NK-92 (cell line): ENCODE measurements around the gene UBE2L3.
"Not testable (repeated sequence)": the region's sequence is repeated elsewhere in the genome, so short reads cannot be mapped to it uniquely, and the experiment has no call there.

Experiments
- DNase-seq: peaks from one replicate; lab custom pipeline; 2025; ENCODE audit not compliant: unreplicated experiment; lab: John Stamatoyannopoulos, UW

UBE2L3 gene

DNA sequence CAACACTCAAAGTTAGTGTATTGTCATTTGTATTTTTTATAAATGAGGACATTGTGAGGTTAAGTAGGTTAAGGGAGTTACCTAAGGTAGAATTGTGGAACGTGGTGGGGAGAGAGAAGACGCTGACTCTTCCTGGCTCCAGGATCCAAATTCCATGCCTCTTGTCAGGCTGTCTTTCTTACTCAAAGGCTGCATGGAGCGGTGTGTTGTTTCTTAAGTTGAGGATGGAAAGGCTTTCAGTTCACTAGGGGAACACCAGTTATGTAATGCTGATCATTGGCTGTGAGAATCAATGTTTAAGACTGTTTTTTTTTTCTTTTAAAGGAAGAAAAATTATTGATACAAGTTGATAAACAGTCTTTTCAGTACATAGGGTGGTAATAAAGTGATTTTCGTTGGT is 2.9 kb downstream of the UBE2L3 start:
- DNase-seq: no peak

DNA sequence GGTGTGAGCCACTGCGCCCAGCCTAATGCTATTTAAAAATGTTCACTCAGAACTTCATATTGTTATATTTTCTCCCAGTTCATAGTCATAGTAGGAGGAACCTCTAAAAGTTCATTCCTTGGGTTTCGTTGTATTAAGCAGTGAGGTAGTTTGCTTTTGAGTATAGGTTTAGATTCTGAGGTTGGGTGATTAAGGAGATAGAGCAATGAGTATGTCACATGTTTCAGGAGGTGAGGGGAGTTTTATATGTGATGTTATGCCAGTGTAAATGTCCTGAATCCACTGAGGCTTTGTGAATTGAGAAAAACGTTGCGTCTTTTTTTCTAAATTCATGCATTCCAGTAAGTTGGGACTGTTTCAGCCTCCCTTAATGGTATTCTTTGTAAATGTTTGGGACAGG is 4.2 kb downstream of the UBE2L3 start:
- no peak for DNase-seq

DNA sequence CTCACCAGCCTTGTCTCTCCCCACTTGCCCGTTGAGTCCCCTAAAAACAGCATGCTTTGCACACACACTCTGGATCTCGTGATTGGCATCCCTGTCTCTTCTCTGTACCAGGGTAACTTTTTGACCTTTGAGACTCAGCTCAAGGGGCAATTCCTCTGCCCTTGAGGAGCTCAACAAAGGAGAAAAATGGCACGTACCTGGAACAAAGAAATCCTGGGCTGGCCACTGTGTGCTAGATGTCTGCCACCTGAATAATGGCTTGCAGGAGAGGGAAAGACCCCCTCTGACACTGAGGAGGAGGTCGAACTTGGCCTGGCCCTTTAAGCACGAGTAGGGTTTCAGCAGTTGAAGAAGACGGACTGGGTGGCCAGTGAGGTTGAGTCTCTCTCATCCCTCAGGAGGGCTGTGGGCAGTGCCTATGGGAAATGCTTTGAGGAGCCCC is 5.8 kb downstream of the UBE2L3 start:
- no peak for DNase-seq

DNA sequence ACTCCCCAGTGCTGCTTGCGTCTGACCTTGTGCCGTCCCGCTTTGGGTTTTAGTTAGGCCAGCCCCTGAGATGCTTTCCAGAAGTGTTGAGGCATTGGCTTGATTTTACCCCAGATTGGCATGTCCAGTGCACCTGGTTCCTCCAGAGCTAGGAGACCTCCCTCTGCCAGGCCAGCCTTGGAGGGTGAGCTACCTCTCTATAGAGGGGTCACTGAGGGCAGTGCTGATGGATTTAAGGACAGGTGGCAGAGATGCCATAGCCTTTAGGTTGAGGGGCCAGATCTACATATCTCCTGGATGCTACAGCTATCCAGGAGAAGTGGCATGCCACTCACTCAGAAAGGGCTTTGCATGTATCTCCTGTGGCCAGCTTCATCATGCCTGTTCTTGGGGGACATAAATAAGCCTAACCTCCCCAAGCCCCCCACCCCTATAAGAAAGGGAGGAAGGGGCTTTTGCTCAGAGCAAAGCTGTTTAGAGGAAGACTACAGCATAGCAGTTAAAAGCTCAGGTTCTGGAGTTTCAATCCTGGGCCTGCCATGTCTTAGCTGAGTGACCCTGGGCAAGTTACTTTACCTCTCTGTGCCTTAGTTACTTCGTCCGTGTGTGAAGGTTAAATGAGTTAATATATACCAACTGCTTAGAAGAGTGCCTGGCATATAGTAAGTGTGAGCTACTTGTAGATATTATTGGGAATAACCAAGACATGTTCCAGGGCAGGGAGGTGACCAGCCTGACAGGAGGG is 6.4 kb downstream of the UBE2L3 start:
- DNase-seq: no peak

DNA sequence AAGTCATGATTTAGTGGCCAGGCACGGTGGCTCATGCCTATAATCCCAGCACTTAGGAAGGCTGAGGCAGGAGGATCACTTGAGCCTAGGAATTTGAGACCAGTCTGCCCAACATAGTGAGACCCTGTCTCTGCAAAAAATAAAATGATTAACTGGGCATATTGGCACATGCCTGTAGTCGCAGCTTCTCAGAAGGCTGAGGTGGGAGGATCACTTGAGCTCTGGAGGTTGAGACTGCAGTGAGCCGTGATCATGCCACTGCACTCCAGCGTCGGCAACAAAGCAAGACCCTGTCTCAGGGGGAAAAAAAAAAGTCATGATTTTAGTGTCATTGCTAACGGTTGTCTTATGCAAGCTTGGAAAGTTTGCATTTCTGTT is 11.9 kb downstream of the UBE2L3 start:
- no peak for DNase-seq

DNA sequence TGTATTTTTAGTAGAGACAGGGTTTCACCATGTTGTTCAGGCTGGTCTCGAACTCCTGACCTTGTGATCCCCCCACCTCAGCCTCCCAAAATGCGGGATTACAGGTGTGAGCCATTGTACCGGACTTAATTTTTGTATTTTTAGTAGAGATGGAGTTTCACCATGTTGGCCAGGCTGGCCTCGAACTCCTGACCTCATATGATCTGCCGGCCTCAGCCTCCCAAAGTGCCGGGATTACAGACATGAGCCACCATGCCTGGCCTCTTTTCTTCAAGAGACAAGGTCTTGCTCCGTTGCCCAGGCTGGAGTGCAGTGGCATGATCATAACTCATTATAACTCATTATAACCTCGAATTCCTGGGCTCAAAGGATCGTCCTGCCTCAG is 13.1 kb downstream of the UBE2L3 start:
- DNase-seq: not testable (repeated sequence)

DNA sequence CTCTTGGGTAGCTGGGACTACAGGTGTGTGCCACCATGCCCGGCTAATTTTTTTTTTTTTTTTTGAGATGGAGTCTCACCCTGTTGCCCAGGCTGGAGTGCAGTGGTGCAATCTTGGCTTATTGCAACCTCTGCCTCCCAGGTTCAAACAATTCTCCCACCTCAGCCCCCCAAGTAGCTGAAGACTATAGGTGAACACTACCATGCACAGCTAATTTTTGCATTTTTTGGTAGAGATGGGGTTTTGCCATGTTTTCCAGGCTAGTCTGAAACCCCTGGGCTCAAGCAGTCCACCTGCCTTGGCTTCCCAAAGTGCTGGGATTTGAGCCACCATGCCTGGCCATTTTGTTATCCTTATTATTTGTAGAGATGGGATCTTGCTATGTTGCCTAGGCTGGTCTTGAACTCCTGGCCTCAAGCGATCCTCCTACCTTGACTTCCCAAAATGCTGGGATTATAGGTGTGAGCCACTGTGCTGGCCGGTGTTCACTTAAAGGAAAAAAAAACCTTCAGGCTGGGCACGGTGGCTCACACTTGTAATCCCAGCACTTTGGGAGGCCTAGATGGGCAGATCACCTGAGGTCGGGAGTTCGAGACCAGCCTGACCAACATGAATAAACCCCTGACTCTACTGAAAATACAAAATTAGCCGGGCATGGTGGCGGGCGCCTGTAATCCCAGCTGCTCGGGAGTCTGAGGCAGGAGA is 13.6 kb downstream of the UBE2L3 start:
- not testable (repeated sequence) for DNase-seq

DNA sequence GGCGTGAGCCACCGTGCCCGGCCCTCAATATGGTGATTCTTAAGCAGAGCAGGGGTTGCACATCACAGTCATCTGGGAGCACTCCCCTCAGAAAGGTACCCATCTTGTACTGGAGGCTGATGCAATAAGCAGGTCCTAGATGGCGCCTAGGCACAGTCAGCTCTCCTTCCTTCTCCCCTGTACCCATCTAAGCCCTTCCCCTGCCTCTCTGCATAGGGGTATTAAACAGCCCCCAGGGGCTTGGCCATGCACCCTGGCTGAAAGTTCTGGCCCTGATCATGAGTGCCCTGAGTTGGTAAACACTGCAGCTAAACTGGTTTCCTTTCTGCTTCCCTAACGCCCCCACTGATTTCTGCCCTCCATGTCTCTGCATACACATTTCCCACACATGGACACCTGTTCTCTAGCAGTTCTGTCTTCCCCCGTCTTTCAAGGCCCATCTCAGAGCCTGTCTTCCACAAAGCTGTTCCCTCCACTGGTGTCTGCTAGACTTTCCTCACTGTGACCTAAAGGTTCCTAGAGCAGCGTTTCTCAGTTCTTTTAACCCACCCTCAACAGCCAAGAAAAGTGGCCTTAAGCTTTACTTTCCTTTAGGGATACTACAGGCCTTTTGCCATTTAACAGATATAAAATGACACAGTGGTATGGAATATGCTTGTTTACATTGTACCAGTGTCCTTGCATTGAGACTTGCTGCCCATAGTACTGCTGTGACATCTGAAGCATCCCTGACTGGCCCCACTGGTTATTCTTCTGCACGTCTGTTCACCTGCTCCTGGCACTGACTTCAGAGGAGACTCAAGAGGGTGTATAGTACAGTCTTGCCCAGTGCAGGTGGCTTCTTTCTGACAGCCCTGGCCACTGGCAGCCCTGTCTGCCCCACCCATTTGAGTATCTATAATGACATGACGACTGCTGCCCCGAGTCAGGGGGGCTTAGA is 15.6 kb downstream of the UBE2L3 start:
- DNase-seq: no peak

DNA sequence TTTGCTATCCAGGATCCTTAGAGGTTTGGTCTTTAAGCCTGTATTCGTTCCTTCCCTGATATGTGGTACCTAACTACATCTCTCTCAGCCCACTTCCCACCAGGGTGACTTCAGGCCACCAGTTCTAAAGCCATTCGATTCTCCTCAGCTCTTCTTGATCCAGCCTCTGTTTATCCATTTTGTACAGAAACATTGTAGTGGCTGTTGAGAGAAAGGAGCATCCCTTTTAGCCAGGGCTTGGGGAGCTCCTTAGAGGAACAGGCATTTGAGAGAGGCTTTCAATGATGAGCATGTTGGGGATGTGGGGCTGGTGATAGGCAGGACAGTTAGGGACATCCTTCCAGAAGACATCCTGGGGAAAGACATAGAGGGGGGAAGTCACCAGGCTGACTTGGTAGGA is 17.9 kb downstream of the UBE2L3 start:
- DNase-seq: no peak

DNA sequence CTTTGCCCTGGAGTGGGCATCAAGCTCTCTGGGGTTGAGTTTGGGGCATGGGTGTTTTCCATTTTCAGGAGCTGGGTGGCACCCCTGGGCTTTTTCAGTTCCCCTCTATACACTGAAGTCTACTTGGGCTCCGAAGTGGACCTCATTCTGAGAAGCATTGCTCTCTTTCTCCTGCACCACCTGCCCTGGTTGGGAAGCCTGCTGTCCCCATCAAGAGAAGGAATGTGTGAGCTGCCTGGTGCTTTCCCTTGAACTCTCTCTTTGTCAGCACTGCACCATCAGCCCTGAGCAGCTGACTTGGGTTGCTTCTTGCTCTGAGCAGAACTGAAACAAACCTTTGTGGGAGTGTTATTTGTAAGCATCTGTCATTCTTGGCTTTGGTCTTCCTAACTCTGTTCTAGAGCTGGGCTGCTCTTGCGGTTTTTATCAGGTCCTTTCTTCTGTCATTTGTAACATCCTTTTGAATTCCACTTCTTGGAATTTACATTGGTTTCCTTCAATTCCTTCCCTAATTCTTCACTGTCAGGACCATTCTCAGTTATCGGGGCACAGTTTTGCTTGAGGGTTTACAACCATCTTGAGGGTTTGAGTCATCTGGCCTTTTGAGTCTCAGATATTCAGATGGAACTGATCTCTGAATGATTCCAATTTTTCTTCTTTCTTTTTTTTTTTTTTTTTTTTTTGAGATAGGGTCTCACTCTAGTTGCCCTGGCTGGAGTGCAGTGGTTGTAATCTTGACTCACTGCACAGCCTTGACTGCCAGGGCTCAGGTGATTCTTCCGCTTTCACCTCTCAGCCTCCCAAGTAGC is 20.5 kb downstream of the UBE2L3 start:
- no peak for DNase-seq

DNA sequence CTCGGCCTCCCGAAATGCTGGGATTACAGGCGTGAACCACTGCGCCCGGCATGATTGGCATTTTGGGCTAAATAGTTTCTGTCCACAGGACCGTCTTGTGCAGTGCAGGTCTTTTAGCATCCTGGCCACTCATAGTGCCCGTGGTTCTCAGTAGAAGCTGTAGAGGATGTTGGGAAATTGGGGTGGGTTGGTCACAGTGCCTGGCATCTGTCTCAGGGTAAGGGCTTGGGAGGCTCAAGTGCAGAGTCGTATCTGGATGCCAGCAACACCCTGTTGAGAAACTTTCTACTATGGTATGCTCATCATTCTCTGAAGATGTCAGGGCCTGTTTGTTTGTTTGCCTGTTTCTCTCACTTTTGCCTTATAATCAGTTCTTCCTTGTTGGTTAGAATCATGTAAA is 21.9 kb downstream of the UBE2L3 start:
- DNase-seq: no peak

DNA sequence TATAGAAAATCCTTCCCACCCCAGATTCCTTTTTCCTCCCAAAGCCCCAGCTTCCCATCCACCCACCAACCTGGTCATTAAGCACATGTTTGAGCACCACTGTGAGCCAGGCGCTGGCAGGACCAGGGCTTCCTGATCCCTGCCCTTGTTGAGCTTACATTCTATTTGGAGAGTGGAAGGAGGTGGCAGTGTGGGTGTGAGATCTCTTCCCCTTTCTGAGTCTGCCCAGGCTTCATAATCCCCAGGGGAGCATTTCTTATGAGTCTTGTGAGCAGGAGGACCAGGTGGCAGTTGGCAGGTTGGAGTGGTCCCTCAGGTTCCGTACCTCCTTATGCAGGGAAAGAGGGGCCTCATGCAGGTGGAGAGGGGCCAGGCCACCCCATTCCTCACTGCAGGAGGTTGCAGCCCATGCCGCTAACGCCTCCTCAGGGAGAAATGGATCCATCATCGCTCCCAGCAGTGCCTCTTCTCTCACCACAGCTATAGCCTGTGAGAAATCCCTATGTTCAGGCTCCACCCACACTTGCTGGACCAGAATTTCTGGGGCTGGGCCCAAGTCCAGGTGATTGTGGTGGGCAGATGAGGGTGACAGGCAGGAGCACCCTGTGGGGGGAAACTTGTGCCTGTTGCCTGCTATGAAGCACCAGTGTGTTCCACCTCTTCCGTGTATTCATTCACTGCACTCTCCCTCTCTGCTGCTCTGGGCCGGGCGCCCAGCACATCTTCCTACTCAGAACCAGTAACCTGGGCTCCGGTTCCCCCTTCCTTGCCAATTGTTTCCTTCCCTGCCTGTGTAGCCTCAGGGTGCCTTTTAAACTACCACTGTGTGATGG is 23.5 kb downstream of the UBE2L3 start:
- DNase-seq: no peak

DNA sequence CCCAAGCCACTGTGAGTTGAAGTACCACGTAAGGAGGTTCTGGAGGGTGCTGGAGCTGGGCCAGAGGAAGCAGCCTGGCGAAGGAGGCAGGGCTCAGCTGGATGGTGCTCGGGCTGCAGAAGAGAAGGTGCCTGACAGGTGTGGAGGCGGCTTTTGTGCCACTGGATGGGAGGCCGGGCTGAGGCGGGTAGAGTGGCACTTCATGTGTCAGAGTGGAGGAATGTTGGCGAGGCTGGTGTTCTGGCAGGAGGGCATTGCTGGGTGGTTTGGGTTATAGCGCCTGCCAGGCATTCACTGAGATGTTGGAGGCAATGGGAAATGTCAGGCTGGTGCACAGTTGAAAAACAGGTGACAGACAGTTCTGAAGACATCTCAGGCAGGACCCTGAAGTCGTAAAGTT is 24.2 kb downstream of the UBE2L3 start:
- DNase-seq: no peak

DNA sequence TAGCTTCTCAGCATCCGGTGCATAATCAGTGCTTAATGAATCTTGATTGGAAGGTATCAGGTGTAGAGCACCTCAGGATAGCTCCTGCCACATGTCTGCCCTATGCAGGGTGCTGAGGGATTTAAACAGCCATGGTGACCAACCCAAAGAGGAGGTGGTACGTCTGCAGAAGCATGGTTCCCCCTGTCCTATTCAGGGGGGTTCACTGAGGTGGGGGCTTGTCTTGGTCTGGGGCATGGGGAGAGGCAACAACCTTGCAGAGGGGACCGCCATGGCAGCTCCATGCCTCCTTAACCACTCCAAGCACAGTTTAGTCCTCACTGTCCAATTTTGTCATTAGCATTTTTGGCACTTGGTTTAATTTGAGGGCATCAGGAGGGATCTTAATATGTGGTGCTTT is 24.9 kb downstream of the UBE2L3 start:
- no peak for DNase-seq

DNA sequence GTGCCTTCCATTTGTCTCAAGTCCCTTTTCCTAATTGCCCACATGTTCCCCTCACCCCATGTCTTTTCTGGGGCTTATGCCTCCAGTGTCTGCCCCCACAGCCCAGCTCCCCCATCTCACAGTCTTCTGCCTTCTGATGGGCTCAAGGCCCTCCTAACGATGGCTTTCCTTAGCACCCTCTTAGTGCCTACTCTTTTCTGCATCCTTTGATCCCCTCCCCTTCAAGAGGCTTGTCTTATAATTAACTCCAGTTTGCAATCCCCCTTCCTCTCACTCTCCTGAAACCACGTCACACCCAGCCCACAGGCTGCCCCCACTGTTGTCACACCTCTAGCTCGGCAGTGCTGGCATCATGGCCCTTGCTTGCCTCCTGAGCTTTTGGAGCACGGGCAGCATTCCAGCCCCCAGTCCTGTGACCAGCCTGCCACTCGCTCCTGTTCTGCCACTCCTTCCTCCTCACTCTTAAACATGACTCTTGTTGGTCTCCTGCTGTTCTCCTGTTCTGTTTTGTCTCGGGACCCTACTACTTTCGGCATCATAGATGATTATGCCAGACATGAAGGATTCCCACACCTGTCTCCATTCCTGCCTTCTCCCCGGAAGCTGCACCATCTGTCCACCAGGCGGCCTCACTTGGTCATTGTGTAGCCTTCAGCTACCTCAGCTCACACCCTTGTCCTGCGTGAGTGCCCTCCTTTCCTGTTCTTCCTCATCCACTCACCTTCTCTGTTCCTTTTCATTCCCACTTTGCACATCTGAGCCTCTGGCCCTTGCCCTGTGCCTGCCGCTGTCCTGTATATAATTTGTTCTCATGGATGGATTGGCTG is 26.1 kb downstream of the UBE2L3 start:
- DNase-seq: no peak

DNA sequence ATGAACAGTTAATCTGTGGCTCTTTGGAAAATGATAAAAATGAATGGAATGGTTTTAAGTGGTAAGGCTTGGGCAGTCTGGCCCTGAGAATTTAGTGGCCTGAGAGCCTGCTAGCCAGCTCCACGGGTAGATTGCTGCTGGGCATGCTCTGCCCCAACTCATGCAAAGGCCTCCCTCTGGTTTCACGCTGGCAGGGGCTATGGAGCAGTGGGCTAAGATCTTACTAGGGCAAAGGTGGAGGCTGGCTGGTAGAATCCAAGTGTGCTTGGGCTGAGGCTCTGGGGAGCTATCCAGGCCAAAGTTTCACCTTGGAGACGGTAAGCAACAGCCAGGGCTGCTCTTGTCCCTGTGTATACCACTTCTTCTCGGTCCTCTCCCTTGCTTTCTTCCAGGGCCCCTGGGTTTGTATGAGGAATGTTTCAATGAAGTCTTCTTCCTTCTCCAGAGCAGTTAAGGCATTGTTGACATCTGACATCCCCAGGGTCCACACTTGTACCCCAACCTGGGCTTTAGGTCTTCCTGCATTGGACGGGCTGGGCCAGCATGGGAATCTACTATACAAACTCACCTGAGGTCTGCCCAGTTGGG is 27.4 kb downstream of the UBE2L3 start:
- DNase-seq: no peak

DNA sequence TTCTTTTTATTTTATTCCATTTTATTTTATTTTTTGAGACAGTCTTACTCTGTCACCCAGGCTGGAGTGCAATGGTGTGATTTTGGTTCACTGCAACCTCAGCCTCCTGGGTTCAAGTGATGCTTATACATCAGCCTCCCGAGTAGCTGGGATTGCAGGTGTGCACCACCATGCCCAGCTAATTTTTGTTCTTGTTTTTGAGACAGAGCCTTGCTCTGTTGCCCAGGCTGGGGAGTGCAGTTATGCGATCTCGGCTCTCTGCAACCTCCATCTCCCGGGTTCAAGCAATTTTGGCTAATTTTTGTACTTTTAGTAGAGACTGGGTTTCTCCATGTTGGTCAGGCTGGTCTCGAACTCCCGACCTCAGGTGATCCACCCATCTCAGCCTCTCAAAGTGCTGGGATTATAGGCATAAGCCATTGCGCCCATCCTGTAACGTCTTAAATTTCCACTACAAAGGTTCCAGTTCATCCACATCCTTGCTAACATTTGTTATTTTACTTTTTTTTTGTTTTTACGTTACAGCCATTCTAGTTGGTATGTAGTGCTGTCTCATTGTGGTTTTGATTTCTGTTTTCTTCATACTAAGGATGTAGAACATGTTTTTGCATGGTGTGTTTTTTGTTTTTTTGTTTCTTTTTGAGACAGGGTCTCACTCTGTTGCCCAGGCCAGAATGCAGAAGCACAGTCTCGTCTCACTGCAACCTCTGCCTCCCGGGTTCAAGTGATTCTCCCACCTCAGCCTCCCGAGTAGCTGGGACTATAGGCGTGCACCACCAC is 29.0 kb downstream of the UBE2L3 start:
- DNase-seq: not testable (repeated sequence)

DNA sequence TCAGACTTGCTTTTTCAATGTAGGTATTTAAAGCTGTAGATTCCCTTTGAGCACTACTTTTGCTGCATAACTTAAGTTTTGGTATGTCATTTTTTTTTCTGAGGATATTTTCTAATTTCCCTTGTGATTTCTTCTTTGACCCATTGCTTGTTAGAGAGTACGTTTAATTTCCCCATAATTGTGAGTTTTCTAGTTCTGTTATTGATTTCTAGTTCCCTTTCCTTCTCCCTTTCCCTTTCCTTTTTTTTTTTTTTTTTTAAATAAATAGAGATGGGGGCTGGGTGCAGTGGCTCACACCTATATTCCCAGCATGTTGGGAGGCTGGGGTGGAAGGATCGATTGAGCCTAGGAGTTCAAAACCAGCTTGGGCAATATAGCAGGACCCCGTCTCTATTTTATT is 30.8 kb downstream of the UBE2L3 start:
- no peak for DNase-seq
